Activated effector memory CD4-positive, alpha-beta T cell treated with Interleukin-2 at 50 U/mL for 16 hours (primary cell): ENCODE data around the gene HSD17B12.

Experiments
- DNase-seq: peaks from one replicate; pipeline ENCODE4 v3.0.0-alpha.2; 2020

HSD17B12 gene

GRCh38 chr11:43689167-43689566 lies 8.6 kb downstream of the HSD17B12 start:
- DNase-seq, result no peak

DNA sequence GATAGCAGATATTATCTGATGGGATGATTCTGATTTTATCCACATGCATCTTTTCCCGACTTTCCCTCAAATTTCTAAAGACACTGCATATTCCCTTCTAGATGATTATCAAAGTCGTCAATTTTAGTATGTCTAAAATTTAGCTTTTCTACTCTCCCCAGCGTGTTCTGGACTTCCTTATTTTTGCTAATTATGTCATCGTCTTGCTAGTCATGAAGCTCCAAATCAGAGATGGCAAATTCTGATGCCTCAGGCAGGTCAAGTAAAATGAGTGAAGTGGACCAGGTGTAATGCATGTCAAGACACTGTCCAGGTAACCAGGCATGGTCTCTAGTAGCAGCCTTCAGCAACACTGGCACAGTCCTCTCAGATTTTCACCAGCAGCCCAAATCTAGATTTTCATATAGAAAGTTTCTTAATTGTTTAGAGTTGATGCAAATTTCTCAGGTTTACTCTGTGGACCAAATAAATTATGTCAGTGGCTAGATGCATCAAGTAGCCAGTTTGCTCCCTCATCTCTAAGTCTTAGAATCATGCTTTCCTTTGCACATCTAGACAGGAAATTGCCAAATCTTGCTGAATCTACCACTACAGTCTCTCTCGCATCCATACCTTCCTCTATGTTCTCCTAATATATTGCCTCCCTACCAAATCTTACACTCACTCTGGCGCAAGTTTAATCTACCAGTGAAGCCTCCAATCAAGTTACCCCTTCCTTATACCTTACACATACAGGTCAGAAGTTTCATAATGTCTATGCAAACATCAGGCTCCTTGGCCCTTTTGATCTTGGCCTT lies 10.6 kb downstream of the HSD17B12 start:
- DNase-seq, result no peak

- DNase-seq, result no peak
Observed at GRCh38 chr11:43691806-43692205, 11.3 kb downstream of the HSD17B12 start.

DNA sequence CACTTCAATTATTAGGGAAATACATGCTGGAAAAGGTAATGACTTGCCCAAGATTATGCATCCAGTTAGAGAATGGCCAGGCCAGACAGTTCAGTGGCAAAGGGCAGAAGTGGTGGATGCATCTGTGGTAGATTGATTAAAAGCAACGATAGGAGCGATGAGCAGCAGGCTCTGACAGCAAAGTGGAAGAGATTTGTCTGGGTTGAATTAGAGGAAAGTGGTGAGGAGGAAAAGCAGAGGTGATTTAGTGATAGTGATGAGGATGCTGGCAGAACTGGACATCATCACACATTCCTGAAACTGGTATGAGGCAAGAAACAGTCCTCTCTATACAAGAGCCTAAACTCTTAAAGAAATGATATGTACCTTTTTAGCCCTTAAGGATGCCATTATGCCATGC lies 12.5 kb downstream of the HSD17B12 start:
- no peak for DNase-seq

DNA sequence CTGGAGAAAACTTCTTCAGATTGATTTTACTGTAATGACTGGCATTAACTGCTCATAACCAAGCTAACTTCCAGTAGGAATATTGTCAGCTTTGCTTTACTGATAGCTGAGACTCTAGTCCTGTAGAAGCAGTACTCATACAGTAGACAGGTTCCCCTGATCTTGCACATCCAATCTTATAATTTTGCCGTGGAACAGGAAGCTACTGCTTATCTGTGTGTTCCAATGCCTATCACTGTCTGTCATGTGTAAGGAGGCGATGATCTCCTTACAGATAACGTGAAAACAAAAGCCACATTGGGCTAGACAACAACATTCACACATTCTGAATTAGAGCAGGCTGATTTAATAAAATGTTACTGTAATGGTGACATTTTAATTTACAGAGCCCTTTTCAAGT lies 13.2 kb downstream of the HSD17B12 start:
- DNase-seq, result no peak

- no peak for DNase-seq
Observed at GRCh38 chr11:43694477-43694876, 13.9 kb downstream of the HSD17B12 start.

GRCh38 chr11:43697679-43698078 lies 17.1 kb downstream of the HSD17B12 start:
- no peak for DNase-seq

DNA sequence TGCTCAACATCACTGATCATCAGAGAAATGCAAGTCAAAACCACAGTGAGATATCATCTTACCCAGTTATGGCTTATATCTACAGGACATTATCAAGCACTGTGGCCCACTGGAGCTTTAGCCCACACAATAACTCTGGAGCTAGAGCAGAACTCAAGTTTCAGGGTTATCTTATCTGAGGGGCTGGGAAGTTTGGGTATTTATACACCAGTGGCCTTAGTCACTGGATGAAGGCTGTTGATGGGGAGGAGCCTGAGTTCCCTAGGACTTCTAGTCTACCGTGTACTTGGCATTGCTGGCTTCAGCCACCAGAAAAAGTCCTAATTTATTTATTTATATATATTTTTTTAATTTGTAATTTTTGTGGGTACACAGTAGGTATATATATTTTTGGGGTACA lies 19.3 kb downstream of the HSD17B12 start:
- DNase-seq, result no peak

- no peak for DNase-seq
Observed at GRCh38 chr11:43706631-43707030, 26.1 kb downstream of the HSD17B12 start.

DNA sequence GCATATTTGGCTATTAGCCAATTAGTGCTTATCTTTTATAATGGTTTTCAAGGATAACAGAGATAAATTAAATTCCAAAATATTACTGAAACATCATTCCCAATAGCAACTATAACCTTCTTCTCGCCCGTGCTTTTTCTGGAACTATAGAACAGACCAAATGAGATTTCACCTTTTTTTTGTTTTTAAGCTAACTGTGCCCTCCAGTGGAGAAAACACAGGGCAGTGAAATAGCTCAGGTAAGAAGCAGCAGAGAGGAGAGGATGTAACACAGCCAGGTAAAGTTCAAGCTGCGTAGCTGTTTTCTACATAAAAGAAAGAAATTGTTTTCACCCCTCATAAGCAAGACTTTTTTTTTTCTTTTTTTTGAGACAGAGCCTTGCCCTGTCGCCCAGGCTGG lies 28.2 kb downstream of the HSD17B12 start:
- DNase-seq, result no peak

- DNase-seq, result no peak
Observed at GRCh38 chr11:43709689-43710088, 29.2 kb downstream of the HSD17B12 start.

DNA sequence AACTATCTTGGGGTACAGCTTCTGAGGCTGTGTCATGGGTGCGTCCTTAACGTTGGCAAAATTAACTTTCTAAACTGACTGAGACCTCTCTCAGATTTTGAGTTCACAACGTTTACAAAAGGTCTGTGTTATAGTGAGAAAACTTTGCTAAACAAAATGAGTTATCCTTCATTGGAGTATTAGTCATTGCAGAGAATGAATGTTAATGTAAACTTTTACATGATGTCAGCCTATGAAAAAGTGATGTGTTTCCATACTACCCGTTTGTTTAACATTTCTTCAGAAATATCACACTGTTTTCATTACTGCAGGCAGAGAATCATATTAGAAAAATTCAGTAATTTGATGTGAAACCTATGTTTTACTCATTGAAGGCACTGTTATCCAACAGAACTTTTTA lies 32.1 kb downstream of the HSD17B12 start:
- no peak for DNase-seq

GRCh38 chr11:43718373-43718772 lies 37.8 kb downstream of the HSD17B12 start:
- no peak for DNase-seq

DNA sequence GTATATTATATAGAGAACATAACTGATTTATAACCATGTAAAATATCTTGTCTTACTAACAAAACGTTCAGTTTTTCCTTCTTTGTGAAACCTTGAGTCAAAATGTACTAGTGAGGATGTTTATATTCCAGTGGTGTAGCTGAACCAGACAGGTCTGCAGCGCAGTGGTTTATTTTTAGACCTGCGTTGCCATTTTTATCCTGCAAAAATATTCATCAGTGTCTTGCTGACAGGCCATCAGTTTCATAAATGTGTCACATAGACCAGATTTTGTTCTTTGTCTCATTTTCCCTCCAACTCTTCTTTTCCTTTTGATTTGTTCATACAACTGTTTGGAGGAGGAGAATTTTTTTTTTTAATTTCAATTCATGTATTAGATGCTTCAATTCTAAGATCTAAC lies 43.1 kb downstream of the HSD17B12 start:
- no peak for DNase-seq

- no peak for DNase-seq
Observed at GRCh38 chr11:43732225-43732624, 51.7 kb downstream of the HSD17B12 start.

- DNase-seq, result no peak
Observed at GRCh38 chr11:43734256-43734655, 53.7 kb downstream of the HSD17B12 start.

GRCh38 chr11:43735115-43735514 lies 54.6 kb downstream of the HSD17B12 start:
- DNase-seq, result no peak

GRCh38 chr11:43735961-43736360 lies 55.4 kb downstream of the HSD17B12 start:
- DNase-seq, result no peak

GRCh38 chr11:43736502-43737200 lies 56.1 kb downstream of the HSD17B12 start:
- DNase-seq, result no peak

- no peak for DNase-seq
Observed at GRCh38 chr11:43737201-43737590, 56.7 kb downstream of the HSD17B12 start.

- no peak for DNase-seq
Observed at GRCh38 chr11:43738600-43739409, 58.3 kb downstream of the HSD17B12 start.

DNA sequence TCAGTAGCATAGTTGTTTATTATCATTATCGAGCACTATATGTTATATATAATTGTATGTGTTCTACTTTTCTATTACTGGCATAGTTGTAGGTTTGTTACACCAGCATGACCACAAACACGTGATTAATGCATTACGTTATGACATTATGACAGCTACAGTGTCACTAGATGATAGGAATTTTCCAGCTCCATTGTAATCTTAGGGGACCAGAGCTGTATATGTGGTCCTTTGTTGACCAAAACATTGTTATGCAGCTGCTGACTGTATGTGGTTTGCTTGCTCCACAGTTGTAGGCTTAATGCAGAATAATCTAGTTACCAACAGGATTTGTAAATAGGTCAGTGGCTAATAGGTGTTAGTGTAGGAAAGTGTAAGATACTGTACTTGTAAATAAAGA lies 66.1 kb downstream of the HSD17B12 start:
- DNase-seq, result no peak

DNA sequence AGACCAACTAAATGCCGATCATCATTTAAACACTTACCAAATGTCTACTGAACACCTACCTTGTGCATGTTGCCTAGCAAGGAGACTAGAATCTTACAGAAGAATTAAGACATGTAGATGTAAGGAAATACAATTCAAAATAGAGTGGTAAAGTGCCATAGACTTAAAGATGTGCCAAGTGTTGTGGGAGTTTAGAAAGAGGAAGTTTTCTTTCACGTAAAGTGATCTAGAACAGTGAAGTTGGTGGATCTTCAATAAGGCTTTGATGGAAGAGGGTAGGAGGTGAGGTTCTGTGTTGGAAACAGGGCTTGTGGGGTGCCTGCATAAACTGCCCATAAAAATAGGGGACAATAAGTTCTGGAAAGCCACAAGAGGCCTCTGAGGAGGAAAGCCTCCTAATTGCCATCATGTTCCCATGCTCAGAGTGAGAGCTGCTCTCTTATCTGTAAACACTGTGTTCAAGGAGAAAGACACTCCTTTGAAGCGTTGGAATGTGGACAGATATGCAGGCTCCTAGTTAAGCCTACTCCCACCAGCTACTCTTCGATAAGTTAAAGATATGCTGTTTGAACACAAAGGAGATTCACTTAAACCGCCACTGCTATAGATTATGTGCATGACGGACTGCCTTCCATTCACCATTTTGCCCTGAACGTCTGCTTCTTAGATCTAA lies 66.7 kb downstream of the HSD17B12 start:
- no peak for DNase-seq
